Cardiac muscle cell (in vitro differentiated cells and primary cell): ENCODE results near the gene RHOF. TPM values are rescaled to one million over a fixed set of nuclear protein-coding genes. Genes with fewer than 3 reads are reported as not detected.

Experiments
- DNase-seq, 2 donors: peaks; one replicate each; pipeline versions ENCODE4 v3.0.0 to v3.0.0-alpha.2; 2010 to 2017; ENCODE audit warnings: low read depth in 1 of 2, low spot score in 1 of 2
- H3K27ac ChIP-seq: fragments of 200-600 bp; sonication (generic); 2 replicates; pipeline ENCODE4 v1.5.1; 2016
- H3K27me3 ChIP-seq: fragments of 200-600 bp; sonication (generic); 2 replicates; pipeline ENCODE4 v1.6.0; 2016; ENCODE audit warnings: control low read depth
- H3K36me3 ChIP-seq: fragments of 200-600 bp; sonication (generic); 2 replicates; pipeline ENCODE4 v1.5.1; 2016; ENCODE audit warnings: control low read depth
- H3K4me1 ChIP-seq: fragments of 200-600 bp; sonication (generic); 2 replicates; pipeline ENCODE4 v1.8.1; 2017; ENCODE audit warnings: low read depth, mild to moderate bottlenecking, mixed run types
- H3K4me3 ChIP-seq: fragments of 200-600 bp; sonication (generic); 2 replicates; pipeline ENCODE4 v1.5.1; 2016; ENCODE audit warnings: mild to moderate bottlenecking
- H3K9me3 ChIP-seq: fragments of 200-600 bp; sonication (generic); 2 replicates; pipeline ENCODE4 v1.5.1; 2017; ENCODE audit warnings: low read depth, mild to moderate bottlenecking, control low read depth
- polyA plus RNA-seq: library from polyadenylated mRNA; unstranded; fragments of >200 nt; fragmentation: Nextera tagmentation; extraction: Ambion mirVana; gene quantifications from 2 replicates; pipeline ENCODE4 v1.2.1, GENCODE V29; 2016
- total RNA-seq: library from RNA; depleted of rRNA; stranded (reverse); fragments of >200 nt; gene quantifications from 2 replicates; pipeline ENCODE4 v1.2.3, GENCODE V29; 2016
- TF ChIP-seq, protein P1 (sequence below): IDR thresholded peaks from 2 replicates; pipeline ENCODE4 v1.5.1; 2012; ENCODE audit warnings: low read depth, mild to moderate bottlenecking, low read length

Gene RHOF
- total and polyA plus RNA-seq, 2 experiments from 2014 or later: 21.5 to 56.3 TPM

DNA sequence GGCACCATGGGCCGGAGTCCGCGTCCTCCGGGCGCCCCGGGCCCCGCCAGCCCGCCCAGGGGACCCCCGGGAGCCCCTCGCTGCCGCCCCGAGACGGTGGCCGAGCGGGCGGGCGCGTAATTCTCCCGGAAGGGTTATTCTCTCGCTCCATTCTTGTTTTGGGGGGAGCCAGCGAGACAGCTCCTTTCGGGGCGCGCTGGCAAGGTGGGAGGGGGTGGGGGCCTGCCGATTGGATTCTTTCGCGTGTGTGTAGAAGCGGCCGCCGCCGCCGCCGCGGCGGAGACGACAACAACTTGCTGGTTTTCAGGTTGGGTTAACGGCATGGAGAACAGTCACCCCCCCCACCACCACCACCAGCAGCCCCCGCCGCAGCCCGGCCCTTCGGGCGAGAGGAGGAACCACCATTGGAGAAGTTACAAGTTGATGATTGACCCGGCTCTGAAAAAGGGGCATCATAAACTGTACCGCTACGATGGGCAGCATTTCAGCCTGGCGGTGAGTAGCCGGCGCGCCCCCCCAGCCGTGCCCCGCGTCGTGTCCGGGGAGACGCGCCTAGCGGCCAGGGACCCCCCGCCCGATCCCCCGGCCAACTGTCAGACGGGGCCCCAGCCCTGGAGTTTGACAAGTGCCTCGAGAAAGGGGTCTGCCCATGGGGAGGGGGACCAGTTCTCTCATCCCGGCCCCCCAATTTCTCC, 11.1 kb upstream of the RHOF start:
- Histone ChIP-seq H3K27me3 (no peaks in the 10 kb centered on the region), H3K9me3 (no peaks in the 10 kb centered on the region), H3K4me1 (peaks cover 11% of the 10 kb centered on the region), H3K36me3 (peaks cover 6% of the 10 kb centered on the region), H3K27ac (peak overlapping the region; percentile 100), H3K4me3 (peak overlapping the region; percentile 89)
- TF ChIP-seq, protein P1, sequence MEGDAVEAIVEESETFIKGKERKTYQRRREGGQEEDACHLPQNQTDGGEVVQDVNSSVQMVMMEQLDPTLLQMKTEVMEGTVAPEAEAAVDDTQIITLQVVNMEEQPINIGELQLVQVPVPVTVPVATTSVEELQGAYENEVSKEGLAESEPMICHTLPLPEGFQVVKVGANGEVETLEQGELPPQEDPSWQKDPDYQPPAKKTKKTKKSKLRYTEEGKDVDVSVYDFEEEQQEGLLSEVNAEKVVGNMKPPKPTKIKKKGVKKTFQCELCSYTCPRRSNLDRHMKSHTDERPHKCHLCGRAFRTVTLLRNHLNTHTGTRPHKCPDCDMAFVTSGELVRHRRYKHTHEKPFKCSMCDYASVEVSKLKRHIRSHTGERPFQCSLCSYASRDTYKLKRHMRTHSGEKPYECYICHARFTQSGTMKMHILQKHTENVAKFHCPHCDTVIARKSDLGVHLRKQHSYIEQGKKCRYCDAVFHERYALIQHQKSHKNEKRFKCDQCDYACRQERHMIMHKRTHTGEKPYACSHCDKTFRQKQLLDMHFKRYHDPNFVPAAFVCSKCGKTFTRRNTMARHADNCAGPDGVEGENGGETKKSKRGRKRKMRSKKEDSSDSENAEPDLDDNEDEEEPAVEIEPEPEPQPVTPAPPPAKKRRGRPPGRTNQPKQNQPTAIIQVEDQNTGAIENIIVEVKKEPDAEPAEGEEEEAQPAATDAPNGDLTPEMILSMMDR: no peak
- peak; percentile 32 to 45 for DNase-seq

GRCh38 chr12:121803861-121804416, 10.5 kb upstream of the RHOF start, which contains the start of gene SETD1B:
Gene SETD1B (plus strand): TSS chr12:121804009. CDS start chr12:121804738, 729 bp downstream.
- peak within 1 kb of the TSS; percentile 89 for H3K4me3 ChIP-seq
- peak within 1 kb of the TSS; percentile 100 for H3K27ac ChIP-seq
- TF ChIP-seq, protein P1: no peak
- H3K4me1 ChIP-seq: peaks cover 15% of the 10 kb centered on the region
- peak; percentile 52 to 75 for DNase-seq
- no peaks in the 10 kb centered on the region for H3K36me3 ChIP-seq
- H3K27me3 ChIP-seq: no peaks in the 10 kb centered on the region
- no peaks in the 10 kb centered on the region for H3K9me3 ChIP-seq

- TF ChIP-seq, protein P1: no peak
Measured at GRCh38 chr12:121802843-121803698, 9.6 kb upstream of the RHOF start.

GRCh38 chr12:121802485-121802842, 9.0 kb upstream of the RHOF start:
- Histone ChIP-seq H3K27ac (peak overlapping the region; percentile 100), H3K9me3 (no peaks in the 10 kb centered on the region), H3K4me3 (peak overlapping the region; percentile 89), H3K27me3 (no peaks in the 10 kb centered on the region), H3K4me1 (peaks cover 28% of the 10 kb centered on the region), H3K36me3 (no peaks in the 10 kb centered on the region)
- TF ChIP-seq, protein P1: no peak
- DNase-seq: no peak

More at GRCh38 chr12:121802843-121803698, 9.6 kb upstream of the RHOF start:
- H3K36me3 ChIP-seq: no peaks in the 10 kb centered on the region
- H3K9me3 ChIP-seq: no peaks in the 10 kb centered on the region
- H3K4me1 ChIP-seq: peaks cover 24% of the 10 kb centered on the region
- no peaks in the 10 kb centered on the region for H3K27me3 ChIP-seq
- peak overlapping the region; percentile 100 for H3K27ac ChIP-seq
- peak; percentile 95 to 97 for DNase-seq
- peak overlapping the region; percentile 89 for H3K4me3 ChIP-seq

- Histone ChIP-seq H3K4me3 (peak overlapping the region; percentile 89), H3K27me3 (no peaks in the 10 kb centered on the region), H3K9me3 (no peaks in the 10 kb centered on the region), H3K27ac (peak overlapping the region; percentile 100), H3K4me1 (peaks cover 24% of the 10 kb centered on the region), H3K36me3 (no peaks in the 10 kb centered on the region)
- TF ChIP-seq, protein P1: no peak
- peak in 1 of 2 donors; percentile 77 for DNase-seq
Measured at GRCh38 chr12:121801595-121802484, 8.4 kb upstream of the RHOF start.
